SKM-1 (cell line): ENCODE data around the gene DENND1A.
"Not testable (repeated sequence)": the region's sequence is repeated elsewhere in the genome, so short reads cannot be mapped to it uniquely, and the experiment has no call there.

Source experiments
- DNase-seq: peaks from one replicate; lab custom pipeline; 2025; ENCODE audit not compliant: unreplicated experiment; lab: John Stamatoyannopoulos, UW

Gene DENND1A

DNA sequence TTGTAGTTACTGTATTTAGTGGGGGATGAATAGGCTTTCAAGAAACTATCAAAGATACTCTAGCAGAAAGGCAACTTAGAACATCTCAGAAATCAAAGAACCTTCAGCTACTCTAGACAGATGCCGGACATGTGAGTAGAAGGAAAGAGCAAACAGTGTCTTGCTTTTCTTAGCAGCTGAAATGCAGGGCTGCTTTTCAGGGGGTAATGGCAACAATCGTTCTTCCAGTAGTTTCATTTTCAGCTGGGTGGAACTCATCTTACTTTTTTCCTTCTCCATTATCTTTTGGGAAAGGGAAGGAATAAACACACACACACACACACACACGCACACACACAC lies 292.4 kb downstream of the DENND1A start:
- no peak for DNase-seq

DNA sequence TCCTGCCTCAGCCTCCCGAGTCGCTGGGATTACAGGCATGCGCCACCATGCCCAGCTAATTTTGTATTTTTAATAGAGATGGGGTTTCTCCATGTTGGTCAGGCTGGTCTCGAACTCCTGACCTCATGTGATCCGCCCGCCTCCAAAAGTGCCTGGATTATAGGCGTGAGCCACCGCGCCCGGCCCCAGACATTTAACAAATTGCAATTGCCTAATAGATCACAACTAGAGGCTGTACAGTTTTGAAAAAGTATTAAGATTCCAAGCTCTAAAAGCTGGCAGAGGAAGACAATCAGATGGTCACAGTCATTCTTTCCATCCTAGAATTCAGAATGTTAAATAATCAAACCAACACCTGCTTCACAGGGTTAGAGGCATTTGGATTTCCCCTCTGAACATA lies 293.1 kb downstream of the DENND1A start:
- not testable (repeated sequence) for DNase-seq

DNA sequence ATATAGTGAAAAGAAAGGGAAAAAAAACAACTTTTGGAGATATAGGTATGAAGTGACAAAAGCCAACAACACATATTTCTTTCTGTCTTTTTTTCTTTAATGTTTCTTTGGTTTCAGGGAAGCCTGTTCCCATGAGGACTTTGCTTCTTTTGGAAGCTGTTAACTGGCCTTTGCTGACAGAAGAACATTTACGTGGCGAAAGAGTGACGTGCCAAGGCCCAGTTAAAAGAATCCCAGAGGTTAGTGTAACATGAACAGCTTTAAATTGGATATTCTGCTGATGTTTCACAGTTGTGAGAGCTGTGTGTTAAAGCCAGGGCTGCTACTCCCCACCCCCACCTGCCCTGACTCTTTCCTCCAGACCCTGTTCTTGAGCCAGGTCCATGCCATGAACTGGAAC lies 298.1 kb downstream of the DENND1A start:
- DNase-seq, result no peak

DNA sequence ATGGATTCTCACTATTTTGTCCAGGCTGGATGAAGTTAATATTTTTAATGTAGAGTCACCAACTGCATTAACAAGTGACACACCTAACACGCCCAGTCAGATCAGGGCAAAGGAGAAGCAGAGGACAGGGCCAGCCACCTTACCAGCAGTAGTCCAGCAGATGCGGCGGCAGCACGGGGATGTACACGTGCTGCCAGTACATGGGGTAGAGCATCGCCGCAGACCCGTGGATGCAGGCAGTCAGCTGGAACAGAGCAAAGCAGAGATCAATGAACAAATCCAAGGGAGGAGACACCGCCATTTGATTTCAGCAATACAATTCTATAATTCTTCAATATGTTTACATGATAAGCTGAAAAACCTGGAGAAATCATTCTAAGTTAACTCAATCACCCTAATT lies 299.7 kb downstream of the DENND1A start:
- DNase-seq, result no peak

DNA sequence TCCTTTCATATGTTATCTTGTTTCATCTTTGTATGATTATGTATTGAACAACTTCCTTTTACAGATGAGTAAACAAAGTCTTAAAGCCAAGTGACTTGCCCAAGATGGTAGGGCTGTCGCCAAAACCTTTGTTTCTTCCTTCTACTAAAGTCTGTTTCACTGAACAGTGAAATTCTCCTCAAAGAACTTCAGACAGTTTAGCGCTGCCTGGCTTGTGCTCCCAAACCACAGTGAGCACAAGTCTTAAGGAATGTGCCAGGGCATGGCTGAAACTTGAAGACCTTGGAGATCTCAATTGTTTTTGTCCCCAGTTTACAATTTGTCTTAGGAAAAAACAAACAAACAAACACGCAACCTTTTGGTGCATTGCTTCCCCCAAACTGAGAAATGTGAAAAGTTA lies 300.4 kb downstream of the DENND1A start:
- DNase-seq, result no peak

DNA sequence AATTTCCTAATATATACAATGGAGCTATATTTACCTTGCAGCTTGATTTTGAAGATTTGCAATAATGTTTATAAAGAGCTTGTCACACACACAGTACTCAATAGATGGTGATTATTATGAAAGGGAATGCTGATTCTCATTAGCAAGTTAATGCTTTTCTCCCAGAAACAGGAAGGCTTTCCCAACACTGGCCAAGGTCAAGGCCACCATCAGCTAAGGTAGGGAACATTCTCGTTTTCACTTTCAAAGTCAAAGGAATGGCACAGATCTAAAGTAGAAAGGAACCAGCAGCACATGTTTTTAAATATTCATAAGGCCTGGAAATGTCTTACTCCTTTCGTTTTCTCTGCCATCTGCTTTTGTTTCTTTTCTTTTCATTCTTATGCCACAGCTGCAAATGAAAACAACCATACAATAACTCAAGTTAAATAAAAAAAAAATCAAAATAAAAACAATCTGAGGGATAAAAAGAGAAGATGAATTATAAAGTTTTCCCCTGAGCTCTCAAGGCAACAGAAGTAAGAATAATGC lies 307.1 kb downstream of the DENND1A start:
- DNase-seq, result no peak

DNA sequence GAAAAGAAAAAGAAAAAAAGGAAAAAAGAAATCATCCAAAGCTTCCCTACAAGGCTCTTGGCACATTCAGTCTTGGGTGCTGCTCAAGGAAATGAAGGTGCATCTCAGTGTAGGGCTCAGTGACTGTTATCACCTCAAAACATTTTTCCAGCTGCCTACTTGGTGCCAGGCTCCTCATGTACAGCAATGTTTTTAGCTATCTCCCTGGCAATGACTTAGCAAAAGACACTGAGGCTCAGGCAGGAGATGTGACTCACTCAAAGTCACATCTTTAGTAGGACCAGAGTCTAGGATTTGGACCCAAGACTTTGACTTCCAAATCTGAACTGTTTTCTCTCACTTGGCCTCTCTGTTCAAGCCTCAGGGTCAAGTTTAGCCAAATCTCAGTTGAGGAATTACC lies 309.7 kb downstream of the DENND1A start:
- DNase-seq, result no peak

DNA sequence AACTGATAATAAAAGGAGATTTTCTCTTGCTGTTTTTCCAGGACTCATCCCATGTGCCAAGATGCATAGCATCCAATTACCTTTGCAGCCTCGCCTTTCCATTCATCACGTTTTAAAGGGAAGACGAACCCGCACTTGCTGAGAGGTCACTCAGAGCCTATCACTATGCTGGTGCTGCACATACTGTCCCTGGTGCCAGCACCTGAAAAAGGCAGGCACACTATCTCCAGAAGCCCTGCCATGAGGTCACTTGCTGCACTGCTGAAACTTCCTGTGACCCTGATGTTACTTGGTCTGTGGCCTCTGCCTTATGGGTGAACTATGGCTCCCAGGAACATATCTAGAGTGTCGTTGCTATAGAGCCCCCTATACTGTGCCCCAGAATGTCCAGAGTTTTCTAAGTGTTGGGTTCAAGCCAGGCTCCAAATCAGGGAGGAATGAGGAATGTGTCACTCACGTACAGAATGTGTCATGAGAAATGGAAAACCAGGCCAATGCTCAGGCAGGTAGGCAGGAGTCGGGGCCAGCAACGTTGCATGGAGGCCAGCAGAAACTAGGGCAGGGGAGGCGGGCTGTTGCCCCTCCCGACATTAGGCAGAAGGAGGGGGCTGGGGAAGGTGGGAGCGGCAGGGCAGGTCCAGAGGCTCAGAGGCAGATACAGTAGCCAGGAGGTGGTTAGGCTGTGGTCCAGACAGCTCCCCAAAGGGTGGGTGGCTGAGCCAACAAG lies 311.8 kb downstream of the DENND1A start:
- no peak for DNase-seq

DNA sequence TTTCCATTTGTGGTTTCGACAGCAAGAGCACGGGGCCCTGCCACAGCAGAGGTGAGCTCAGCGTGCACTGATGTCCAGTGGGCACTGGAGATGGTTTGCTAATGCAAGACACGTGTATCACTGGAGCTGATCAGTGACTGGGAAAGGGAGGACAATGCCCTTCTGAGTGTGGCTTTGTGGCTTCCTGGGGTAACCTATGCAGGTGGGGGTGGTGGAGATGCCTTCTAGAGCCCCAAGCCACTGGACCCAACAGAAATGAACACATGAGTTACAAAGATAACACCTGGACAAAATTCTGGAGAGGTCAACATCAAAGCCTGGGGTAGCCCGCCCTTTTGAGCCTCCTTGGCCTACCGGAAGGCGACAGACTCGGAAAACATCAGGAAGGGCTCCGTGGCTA lies 312.6 kb downstream of the DENND1A start:
- no peak for DNase-seq

DNA sequence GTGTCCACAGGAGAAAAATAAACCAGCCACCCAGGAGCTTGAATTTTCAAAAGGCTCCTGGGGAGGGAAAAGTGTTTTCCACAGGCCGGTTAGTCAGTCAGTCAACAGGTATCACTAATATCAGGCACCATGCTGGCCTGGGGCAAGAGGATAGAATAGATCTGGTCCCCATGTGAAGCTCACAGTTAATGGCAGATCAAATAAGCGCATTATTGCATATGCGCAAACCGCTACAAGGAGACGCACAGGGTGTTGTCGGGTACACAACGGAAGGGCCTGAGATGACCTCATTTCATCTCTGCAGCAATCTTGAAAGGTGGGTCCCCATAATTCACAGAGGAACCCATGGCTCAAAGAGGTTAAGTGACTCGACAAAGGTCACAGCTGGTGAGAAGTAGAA lies 313.2 kb downstream of the DENND1A start:
- no peak for DNase-seq

DNA sequence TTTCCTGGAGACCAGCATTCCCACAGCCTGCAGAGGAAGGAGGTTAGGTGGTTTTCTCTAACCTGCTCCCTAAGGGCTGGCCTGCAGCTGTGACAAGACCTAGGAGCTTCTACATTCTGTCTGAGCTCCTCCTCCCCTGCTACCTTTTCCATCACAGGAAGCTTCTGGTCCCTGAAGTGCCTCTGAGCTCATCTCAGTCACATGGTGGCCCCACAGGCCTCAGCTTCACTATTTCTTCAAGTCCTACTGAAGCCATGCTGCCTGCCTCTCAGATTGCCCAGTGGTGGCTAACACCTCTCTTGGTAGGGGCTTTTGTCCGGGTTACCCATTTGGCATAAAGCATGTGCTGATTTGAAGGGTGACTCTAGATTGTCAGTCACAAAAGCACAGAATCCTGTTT lies 314.5 kb downstream of the DENND1A start:
- DNase-seq, result no peak

DNA sequence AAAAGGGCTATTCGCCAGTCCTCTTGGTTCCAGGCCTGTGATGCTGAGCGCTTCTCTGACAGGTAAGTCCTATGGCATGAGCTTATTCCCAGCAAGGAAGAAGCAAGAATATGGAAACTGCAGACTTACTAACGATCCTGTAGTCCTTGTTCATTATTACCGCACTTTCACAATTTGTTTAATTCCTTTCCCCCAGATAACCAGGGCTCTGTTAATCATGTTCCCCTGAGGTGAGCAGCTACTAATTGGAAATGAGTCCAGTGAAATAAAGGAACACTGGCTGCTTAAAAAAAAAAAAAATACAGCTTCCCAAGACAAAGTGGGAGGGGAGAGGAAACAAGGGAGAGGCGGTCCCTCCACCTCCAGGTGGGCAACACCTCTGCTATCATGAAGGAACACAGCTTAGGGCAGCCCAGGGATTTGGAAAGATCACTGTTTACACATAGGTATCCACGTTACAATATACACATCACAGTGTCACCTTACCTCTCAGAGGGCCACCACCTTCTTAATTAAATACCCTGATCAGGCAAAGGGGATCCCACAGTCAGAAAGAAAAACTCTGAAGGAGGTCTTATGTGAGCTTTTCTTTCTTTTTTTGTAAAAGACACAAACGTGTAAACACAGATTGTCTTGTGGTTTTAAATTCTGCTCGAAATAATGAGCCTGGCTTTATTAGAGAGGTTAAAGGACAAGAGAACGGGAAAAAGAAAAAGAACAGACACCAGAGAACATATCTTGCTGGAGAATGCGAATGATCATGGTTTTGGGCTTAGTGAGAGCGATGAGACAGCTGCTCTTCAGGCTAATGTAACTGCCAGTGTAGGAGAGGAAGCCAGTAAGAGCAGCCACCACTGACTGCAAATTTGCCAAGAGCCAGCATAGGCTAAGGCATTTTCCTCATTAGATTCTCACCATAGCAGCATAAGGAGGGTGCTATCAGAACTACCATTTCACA lies 315.3 kb downstream of the DENND1A start:
- DNase-seq, result no peak

DNA sequence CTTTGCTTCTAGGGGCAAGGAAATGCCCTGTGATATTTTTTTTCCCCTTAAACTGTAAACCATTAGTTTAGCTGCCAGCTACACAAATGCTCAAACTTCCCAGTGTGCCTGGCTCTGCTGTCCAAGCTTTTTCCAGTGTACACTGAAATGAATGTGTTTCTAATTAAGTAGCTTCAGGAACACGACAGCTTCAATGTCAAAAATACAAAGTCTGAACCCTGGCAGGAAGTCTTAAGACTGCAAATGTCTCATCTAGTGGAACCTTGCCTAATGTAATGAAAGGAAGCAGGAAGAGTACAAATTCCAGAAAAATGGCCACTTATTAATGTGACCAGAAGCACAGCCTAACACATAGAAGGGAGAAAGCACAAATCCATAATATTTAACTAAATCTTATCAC lies 318.7 kb downstream of the DENND1A start:
- no peak for DNase-seq

DNA sequence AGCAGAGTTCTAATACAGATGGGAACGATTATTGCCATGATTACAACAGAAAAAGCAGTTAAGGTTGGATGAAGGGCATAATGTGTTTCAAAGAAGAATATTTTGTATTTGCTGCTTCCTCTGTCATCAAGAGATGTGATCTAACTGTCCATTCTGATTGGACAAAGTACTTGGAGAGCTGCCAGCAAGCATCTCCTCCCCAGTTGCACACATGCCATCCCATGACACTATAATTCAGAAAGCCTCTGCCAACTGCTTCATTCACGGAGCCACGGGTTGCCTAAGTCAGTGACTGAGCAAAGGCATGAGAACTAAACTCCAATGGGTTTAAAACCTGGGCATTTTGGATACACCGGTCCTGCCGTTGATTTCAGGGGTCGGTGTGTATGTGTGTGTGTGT lies 320.1 kb downstream of the DENND1A start:
- no peak for DNase-seq

DNA sequence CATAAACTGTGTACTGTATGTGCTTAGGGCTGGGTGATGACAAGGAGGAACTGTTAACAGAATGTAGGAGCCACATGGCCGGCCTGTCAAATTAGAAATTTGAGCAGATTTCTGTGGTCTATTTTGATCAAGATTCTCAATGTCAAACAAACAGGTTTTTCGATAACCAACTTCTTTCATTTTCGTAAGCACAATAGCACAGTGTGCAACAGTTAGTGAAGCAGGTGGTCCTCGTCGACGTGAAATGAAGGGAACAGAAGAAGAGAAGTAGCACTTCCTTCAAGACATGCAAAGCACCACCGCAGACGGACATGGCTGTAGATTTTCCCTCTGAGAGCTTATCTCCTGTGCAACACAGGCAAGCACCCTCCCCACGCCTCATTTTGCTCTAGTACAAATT lies 321.8 kb downstream of the DENND1A start:
- no peak for DNase-seq

DNA sequence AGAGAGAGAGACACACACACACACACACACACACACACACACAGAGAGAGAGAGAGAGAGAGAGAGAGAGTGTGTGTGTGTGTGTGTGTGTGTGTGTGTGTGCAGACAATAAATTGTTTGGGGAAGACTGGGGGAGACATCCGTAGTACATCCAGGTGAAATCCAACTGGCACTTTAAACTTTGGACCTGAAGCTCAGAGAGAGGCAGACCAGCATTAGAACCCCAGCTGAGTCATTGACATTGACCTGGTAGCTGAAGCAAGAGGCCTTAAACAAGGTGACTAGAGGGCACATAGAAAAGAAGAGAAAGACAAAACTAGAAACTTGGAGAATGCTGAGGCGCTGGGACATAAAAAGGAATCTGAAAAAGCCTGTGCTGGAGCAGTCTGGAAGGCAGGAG lies 322.4 kb downstream of the DENND1A start:
- no peak for DNase-seq

DNA sequence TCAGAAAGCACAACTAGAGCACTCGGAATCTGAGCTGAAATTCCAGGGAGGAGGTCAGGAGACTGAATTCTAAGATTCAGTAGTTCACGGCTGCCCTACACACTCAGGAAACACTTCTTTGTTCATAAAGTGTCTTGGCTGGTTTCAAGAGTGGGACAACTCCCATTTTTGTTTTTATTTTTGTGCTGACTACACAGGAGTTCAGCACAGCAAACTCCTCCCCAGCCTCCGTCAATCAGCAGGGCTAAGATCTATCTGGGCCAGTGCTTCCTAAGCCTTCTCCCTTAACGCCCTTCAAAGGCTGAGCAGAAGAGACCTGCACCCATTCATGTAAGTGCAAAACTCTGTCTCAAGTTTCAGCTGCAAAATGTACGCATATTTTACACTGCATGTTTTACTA lies 323.8 kb downstream of the DENND1A start:
- no peak for DNase-seq

DNA sequence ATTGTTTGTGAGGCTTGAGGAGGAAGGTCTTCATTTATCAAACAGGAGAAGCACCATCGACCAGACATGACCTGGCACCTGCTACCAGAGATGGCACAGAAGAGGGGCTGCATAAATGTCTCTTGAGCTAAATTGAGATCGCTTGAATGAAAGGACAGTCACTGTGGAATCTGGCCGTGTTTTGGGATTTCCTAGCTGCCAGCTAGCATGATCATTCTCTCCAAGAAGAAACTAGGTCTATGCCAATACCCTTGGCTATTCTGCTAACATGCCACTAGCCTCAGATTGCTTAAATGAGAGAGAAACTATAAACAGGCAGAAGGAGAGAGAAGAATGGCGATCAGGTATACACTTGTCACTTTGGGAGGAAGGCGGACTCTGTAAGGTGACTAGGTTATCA lies 324.6 kb downstream of the DENND1A start:
- no peak for DNase-seq

DNA sequence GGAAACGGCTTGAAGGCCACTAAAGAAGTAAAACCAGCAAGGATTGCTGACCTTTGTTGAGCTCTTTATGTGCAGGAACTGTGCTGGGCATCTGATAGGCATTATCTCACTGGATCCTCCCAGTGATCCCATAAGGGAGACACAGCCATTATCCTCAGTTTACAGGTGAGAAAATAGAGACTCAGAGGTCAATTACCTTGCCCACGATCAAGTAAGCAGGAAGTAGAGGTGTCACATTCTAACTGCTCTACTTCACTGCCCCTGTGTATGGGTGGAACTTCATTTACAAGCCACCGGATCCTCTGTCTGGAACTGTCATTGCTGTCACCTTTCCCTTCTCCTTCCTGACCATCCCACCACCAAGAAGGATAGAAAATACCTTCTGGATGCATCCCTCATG lies 325.1 kb downstream of the DENND1A start:
- DNase-seq, result no peak

DNA sequence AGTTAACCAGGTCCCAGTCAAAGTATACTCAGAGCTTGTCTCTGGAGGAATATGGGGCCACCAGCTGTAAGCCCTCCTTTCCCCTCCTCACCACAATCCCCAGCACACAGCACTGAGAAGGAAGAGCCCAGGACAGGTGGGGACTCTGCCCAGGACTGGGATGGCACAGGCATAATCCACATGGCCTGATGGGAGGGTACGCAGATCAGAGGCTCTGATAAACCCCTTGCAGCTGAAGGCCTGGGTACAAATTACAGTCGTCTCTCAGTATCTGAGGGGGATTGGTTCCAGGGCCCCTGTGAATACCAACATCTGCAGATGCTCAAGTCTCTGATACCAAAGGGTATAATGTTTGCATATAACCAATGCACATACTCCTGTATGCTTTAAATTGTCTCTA lies 328.1 kb downstream of the DENND1A start:
- DNase-seq, result no peak

DNA sequence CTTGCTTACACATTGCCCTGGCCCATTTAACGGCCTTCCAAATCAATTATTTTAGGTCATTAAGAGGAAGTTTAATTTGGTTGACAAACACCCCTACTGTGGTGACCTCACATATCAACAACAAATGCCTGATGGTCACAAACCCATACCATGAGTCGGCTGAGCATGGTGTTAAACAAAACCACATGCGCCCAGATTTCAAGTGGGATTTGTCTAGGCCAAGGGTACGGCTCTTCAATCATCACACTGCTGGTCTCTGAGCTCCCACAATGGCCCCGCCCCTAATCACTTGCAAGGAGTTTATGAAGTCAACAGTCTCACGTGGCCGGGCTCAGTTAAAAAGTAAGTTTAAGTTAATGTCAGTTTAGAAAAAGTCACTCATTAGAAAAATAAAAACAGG lies 330.1 kb downstream of the DENND1A start:
- DNase-seq, result no peak

DNA sequence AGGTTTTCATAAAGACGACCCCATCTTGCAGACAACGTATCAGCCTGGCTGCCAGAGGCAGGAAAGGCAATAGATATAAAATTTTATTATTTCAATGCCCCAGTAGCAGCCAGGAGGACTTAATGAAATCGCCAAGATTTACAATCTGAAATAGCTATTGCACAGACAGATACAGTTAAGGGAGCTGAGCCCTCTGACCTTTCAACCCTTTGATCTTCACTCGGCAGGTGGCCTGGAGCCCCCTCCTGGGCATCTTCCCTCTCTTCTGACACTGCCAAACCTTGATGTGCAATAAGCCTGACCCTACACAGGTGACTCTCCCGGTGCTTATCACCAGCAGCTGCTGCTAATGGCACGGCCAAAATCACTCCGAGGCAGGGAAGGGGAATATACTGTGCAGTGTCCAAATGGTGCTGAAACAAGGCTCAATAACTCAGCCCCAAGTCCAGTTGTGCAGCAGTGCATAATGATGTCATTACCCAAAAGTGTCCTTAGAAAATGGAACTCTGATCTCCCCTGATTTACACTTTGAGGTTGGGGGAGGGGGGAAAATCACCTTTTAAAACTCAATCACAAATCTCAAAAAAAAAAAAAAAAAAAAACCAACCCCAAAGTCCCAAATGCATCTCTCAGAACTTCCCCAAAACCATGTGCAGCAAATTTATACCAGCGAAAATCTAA lies 331.9 kb downstream of the DENND1A start:
- no peak for DNase-seq
